Smooth muscle cell (in vitro differentiated cells): ENCODE results near the gene ZNF432. TPM values are rescaled to one million over a fixed set of nuclear protein-coding genes. Genes with fewer than 3 reads are reported as not detected.
"Not testable (repeated sequence)": the region's sequence is repeated elsewhere in the genome, so short reads cannot be mapped to it uniquely, and the experiment has no call there.

ENCODE experiments used
- DNase-seq: peaks from one replicate; lab custom pipeline; 2025; ENCODE audit not compliant: unreplicated experiment; lab: John Stamatoyannopoulos, UW
- H2AFZ ChIP-seq: fragments of 200-600 bp; sonication (generic); 2 replicates; pipeline ENCODE4 v1.6.0; 2016; ENCODE audit warnings: antibody characterized with exemption, low read depth, mild to moderate bottlenecking
- H3F3A ChIP-seq: fragments of 200-600 bp; sonication (generic); 2 replicates; pipeline ENCODE4 v1.6.0; 2017; ENCODE audit warnings: antibody characterized with exemption, low read depth
- H3K27ac ChIP-seq: fragments of 200-600 bp; sonication (generic); 2 replicates; pipeline ENCODE4 v1.5.1; 2016; ENCODE audit warnings: low read depth, mild to moderate bottlenecking
- H3K27me3 ChIP-seq: fragments of 200-600 bp; sonication (generic); 2 replicates; pipeline ENCODE4 v1.6.1; 2016; ENCODE audit warnings: low read depth, mild to moderate bottlenecking
- H3K36me3 ChIP-seq: fragments of 200-600 bp; sonication (generic); 2 replicates; pipeline ENCODE4 v1.5.1; 2016; ENCODE audit warnings: low read depth
- H3K4me1 ChIP-seq: fragments of 200-600 bp; sonication (generic); 2 replicates; pipeline ENCODE4 v1.5.1; 2016; ENCODE audit warnings: low read depth
- H3K4me2 ChIP-seq: fragments of 200-600 bp; sonication (generic); 2 replicates; pipeline ENCODE4 v1.6.0; 2016; ENCODE audit warnings: mild to moderate bottlenecking
- H3K4me3 ChIP-seq: fragments of 200-600 bp; sonication (generic); 2 replicates; pipeline ENCODE4 v1.5.1; 2016; ENCODE audit warnings: mild to moderate bottlenecking
- H3K79me2 ChIP-seq: fragments of 200-600 bp; sonication (generic); 2 replicates; pipeline ENCODE4 v1.6.0; 2016; ENCODE audit warnings: low read depth, mild to moderate bottlenecking
- H3K9ac ChIP-seq: fragments of 200-600 bp; sonication (generic); 2 replicates; pipeline ENCODE4 v1.6.0; 2016; ENCODE audit warnings: low read depth
- H3K9me3 ChIP-seq: fragments of 200-600 bp; sonication (generic); replicated peaks from 2 replicates; pipeline ENCODE4 v1.5.1; 2016; ENCODE audit warnings: low read depth
- H4K20me1 ChIP-seq: fragments of 200-600 bp; sonication (generic); 2 replicates; pipeline ENCODE4 v1.6.0; 2016; ENCODE audit warnings: low read depth
- CTCF ChIP-seq: fragments of 200-600 bp; sonication (generic); IDR thresholded peaks from 2 replicates; pipeline ENCODE4 v1.5.1; 2017; ENCODE audit warnings: borderline replicate concordance, mild to moderate bottlenecking, antibody characterized with exemption; ENCODE audit not compliant: insufficient read depth, poor library complexity, severe bottlenecking
- WGBS: methylation state at CpG from one replicate; pipeline ENCODE4 v1.1.7; 2016; ENCODE audit warnings: low lambda C conversion rate; 5-methylcytosine and 5-hydroxymethylcytosine counted together
- polyA plus RNA-seq: library from polyadenylated mRNA; unstranded; fragments of >200 nt; fragmentation: Nextera tagmentation; extraction: Ambion mirVana; gene quantifications from 2 replicates; pipeline ENCODE4 v1.2.1, GENCODE V29; 2016
- total RNA-seq: library from RNA; depleted of rRNA; stranded (reverse); fragments of >200 nt; gene quantifications from 2 replicates; pipeline ENCODE4 v1.2.3, GENCODE V29; 2014

Gene ZNF432
- total and polyA plus RNA-seq, 2 experiments from 2014 or later: 4.2 to 18.3 TPM

DNA sequence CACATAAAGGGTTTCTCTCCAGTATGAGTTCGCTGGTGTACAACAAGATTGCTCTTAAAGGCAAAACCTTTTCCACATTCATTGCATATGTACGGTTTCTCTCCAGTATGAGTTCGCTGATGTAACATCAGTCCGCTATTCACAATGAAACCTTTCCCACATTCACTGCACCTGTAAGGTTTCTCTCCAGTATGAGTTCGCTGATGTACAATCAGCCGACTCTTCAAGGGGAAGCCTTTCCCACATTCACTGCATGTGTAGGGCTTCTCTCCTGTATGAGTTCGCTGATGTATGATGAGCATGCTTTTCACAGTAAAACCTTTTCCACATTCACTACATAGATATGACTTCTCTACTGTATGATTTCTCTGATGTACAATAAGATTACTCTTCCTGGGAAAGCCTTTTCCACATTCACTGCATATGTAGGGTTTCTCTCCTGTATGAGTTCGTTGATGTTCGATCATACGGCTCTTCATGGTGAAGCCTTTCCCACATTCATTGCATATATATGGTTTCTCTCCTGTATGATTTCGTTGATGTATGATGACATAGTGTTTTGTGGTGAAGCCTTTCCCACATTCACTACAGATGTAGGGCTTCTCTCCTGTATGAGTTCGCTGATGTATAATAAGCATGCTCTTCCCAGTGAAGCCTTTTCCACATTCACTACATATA lies 14.4 kb downstream of the ZNF432 start:
- H3F3A ChIP-seq: peaks cover 9% of the 10 kb centered on the region
- no peak overlapping the region for H3K9ac ChIP-seq
- H3K27me3 ChIP-seq: no peaks in the 10 kb centered on the region
- H3K9me3 ChIP-seq: peaks cover 67% of the 10 kb centered on the region
- peaks cover 71% of the 10 kb centered on the region for H3K36me3 ChIP-seq
- no peak overlapping the region for H3K27ac ChIP-seq
- TF ChIP-seq CTCF: no peak
- DNase-seq: no peak
- no peak overlapping the region for H3K4me2 ChIP-seq
- WGBS: 96% methylated on average over 12 of the region's 12 CpGs
- no peaks in the 10 kb centered on the region for H4K20me1 ChIP-seq
- H3K4me3 ChIP-seq: peak overlapping the region; percentile 15
- H2AFZ ChIP-seq: no peak overlapping the region
- H3K4me1 ChIP-seq: peaks cover 2% of the 10 kb centered on the region
- no peaks in the 10 kb centered on the region for H3K79me2 ChIP-seq

- Histone ChIP-seq H3K4me3 (peak overlapping the region; percentile 96), H3K79me2 (peaks cover 16% of the 10 kb centered on the region), H3K9ac (peak overlapping the region; percentile 99), H3K27me3 (no peaks in the 10 kb centered on the region), H2AFZ (peak overlapping the region; percentile 98), H3K4me1 (peaks cover 18% of the 10 kb centered on the region), H3K27ac (peak overlapping the region; percentile 97), H3K4me2 (peak overlapping the region; percentile 98), H3F3A (no peaks in the 10 kb centered on the region), H4K20me1 (no peaks in the 10 kb centered on the region), H3K9me3 (peaks cover 21% of the 10 kb centered on the region), H3K36me3 (peaks cover 39% of the 10 kb centered on the region)
- TF ChIP-seq CTCF: no peak
- no peak for DNase-seq
- WGBS: 24% methylated on average over 5 of the region's 5 CpGs
Measured at GRCh38 chr19:52028780-52029123, 19.9 kb downstream of the ZNF432 start.

- Histone ChIP-seq H2AFZ (peak within 1 kb of the TSS; percentile 98), H4K20me1 (no peaks in the 10 kb centered on the region), H3K9ac (peak within 1 kb of the TSS; percentile 99), H3K79me2 (peaks cover 22% of the 10 kb centered on the region), H3K4me2 (peak within 1 kb of the TSS; percentile 98), H3K36me3 (peaks cover 38% of the 10 kb centered on the region), H3K27ac (peak within 1 kb of the TSS; percentile 97), H3K4me3 (peak within 1 kb of the TSS; percentile 96), H3F3A (no peaks in the 10 kb centered on the region), H3K4me1 (peaks cover 18% of the 10 kb centered on the region), H3K27me3 (no peaks in the 10 kb centered on the region), H3K9me3 (peaks cover 19% of the 10 kb centered on the region)
- no peak for TF ChIP-seq CTCF
- 1% methylated on average over 53 of the region's 53 CpGs for WGBS
- peak; percentile 68 for DNase-seq
Measured at GRCh38 chr19:52028027-52028779, 20.4 kb downstream of the ZNF432 start, which contains the start of gene ZNF614. TSS of gene ZNF614 (minus strand) at chr19:52028379. CDS start at chr19:52025745, 2,634 bp downstream.

DNA sequence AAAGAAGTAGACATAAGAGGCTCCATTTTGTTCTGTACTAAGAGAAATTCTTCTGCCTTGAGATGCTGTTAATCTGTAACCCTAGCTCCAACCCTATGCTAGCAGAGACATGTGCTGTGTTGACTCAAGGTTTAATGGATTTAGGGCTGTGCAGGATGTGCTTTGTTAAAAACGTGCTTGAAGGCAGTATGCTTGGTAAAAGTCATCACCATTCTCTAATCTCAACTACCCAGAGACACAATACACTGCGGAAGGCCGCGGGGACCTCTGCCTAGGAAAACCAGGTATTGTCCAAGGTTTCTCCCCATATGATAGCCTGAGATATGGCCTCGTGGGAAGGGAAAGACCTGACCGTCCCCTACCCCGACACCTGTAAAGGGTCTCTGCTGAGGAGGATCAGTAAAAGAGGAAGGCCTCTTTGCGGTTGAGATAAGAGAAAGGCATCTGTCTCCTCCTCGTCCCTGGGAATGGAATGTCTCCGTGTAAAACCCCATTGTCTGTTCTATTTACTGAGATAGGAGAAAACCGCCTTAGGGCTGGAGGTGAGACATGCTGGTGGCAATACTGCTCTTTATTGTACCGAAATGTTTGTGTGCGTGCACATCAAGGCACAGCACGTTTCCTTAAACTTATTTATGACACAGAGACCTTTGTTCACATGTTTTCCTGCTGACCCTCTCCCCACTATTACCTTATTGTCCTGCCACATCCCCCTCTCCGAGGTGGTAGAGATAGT lies 22.2 kb downstream of the ZNF432 start:
- WGBS: 79% methylated on average over 15 of the region's 15 CpGs
- Histone ChIP-seq H3K79me2 (peaks cover 27% of the 10 kb centered on the region), H3K36me3 (peaks cover 33% of the 10 kb centered on the region), H3K27ac (peak overlapping the region; percentile 97), H3K4me3 (peak overlapping the region; percentile 96), H3K4me2 (peak overlapping the region; percentile 98), H3K4me1 (peaks cover 18% of the 10 kb centered on the region), H3K9me3 (peaks cover 14% of the 10 kb centered on the region)
- not testable (repeated sequence) for H3K27me3 ChIP-seq, H3F3A ChIP-seq, DNase-seq, H2AFZ ChIP-seq, H4K20me1 ChIP-seq, H3K9ac ChIP-seq

DNA sequence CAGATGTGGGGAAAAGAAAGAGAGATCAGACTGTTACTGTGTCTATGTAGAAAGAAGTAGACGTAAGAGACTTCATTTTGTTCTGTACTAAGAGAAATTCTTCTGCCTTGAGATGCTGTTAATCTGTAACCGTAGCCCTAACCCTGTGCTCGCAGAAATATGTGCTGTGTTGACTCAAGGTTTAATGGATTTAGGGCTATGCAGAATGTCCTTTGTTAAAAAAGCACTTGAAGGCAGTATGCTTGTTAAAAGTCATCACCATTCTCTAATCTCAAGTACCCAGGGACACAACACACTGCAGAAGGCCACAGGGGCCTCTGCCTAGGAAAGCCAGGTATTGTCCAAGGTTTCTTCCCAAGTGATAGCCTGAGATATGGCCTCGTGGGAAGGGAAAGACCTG lies 24.2 kb downstream of the ZNF432 start:
- not testable (repeated sequence) for H3K9ac ChIP-seq, H3K27me3 ChIP-seq, H3K4me2 ChIP-seq, H3K27ac ChIP-seq, H4K20me1 ChIP-seq, H3K4me3 ChIP-seq, H2AFZ ChIP-seq, H3F3A ChIP-seq, DNase-seq
- WGBS: 97% methylated on average over 4 of the region's 4 CpGs
- Histone ChIP-seq H3K4me1 (peaks cover 18% of the 10 kb centered on the region), H3K79me2 (peaks cover 34% of the 10 kb centered on the region), H3K9me3 (peaks cover 24% of the 10 kb centered on the region), H3K36me3 (peaks cover 51% of the 10 kb centered on the region)
